Bronchial epithelial cell (primary cell): ENCODE data around the gene GLI3. TPM values are rescaled to one million over a fixed set of nuclear protein-coding genes. Genes with fewer than 3 reads are reported as not detected.
A peak's percentile ranks its signal among the peaks of the same experiment; 100 is the strongest.

Source experiments
- DNase-seq: peaks from one replicate; pipeline ENCODE4 v3.0.0-alpha.2; 2010; ENCODE audit warnings: low read depth
- FAIRE-seq: peaks from 2 replicates; lab custom pipeline; 2011; peaks lifted over from hg19 to GRCh38; lab: Jason Lieb, UNC
- H3K27me3 ChIP-seq: 2 replicates; pipeline ENCODE4 v1.5.1; 2011; ENCODE audit warnings: low read length; ENCODE audit not compliant: control insufficient read depth, insufficient read depth
- H3K36me3 ChIP-seq: 2 replicates; pipeline ENCODE4 v1.5.1; 2011; ENCODE audit warnings: low read length; ENCODE audit not compliant: control insufficient read depth, insufficient read depth
- H3K4me3 ChIP-seq: 2 replicates; pipeline ENCODE4 v1.5.1; 2011; ENCODE audit warnings: mild to moderate bottlenecking, low read depth, low read length, control low read depth
- CTCF ChIP-seq: IDR thresholded peaks from 2 replicates; pipeline ENCODE4 v1.5.1; 2011; ENCODE audit warnings: mild to moderate bottlenecking, moderate library complexity, low read length, control low read depth, inconsistent platforms; ENCODE audit not compliant: insufficient read depth, severe bottlenecking
- total RNA-seq: library from RNA; depleted of rRNA; stranded (reverse); fragments of >200 nt; gene quantifications from 2 replicates; pipeline ENCODE4 v1.2.1, GENCODE V29; 2014

Gene GLI3
- total RNA-seq, 1 donor from 2014 or later: 1.3 TPM

GRCh38 chr7:41911792-41912191, 325.2 kb downstream of the GLI3 start:
- no peak for TF ChIP-seq CTCF
- DNase-seq (peak; percentile 83), FAIRE-seq (peak; percentile 36)
- no peaks in the 10 kb centered on the region for H3K36me3 ChIP-seq
- H3K4me3 ChIP-seq: no peak overlapping the region
- no peaks in the 10 kb centered on the region for H3K27me3 ChIP-seq
